ENCODE data around the gene ZNF664. TPM values are rescaled to one million over a fixed set of nuclear protein-coding genes. Genes with fewer than 3 reads are reported as not detected.

Gene ZNF664
- total and polyA plus RNA-seq, 9 donors = 28.3 to 58.9 (median 42.8) TPM

- Histone ChIP-seq H3K27ac (ENCODE audit: low read length) (no peak overlapping the region), H3K4me3 (ENCODE audit: low read length) (no peak overlapping the region), H3K36me3 (ENCODE audit: control insufficient read depth, insufficient read depth, low read length) (peaks cover 36% of the 10 kb centered on the region), H3K9me3 (replicated peaks; ENCODE audit: control insufficient read depth, low read depth, low read length) (no peaks in the 10 kb centered on the region), H3K4me1 (ENCODE audit: control insufficient read depth, insufficient read depth, low read length) (peaks cover 11% of the 10 kb centered on the region), H3K27me3 (ENCODE audit: control insufficient read depth, insufficient read depth, low read length) (no peaks in the 10 kb centered on the region)
- DNase-seq = no peak
- 73% methylated on average over 11 of the region's 11 CpGs for WGBS (ENCODE audit: insufficient coverage)
Observed at GRCh38 chr12:123934016-123934620, 38.9 kb upstream of the ZNF664 start.

- no peak overlapping the region for H3K4me3 ChIP-seq (ENCODE audit: low read length)
- no peak for DNase-seq
- peaks cover 39% of the 10 kb centered on the region for H3K36me3 ChIP-seq (ENCODE audit: control insufficient read depth, insufficient read depth, low read length)
- WGBS (ENCODE audit: insufficient coverage) = 68% methylated on average over 5 of the region's 9 CpGs
- H3K4me1 ChIP-seq (ENCODE audit: control insufficient read depth, insufficient read depth, low read length) = peaks cover 4% of the 10 kb centered on the region
- H3K9me3 ChIP-seq (replicated peaks; ENCODE audit: control insufficient read depth, low read depth, low read length) = no peaks in the 10 kb centered on the region
- H3K27me3 ChIP-seq (ENCODE audit: control insufficient read depth, insufficient read depth, low read length) = no peaks in the 10 kb centered on the region
- no peak overlapping the region for H3K27ac ChIP-seq (ENCODE audit: low read length)
Observed at GRCh38 chr12:123934829-123935228, 38.2 kb upstream of the ZNF664 start.

GRCh38 chr12:123935956-123936355 lies 37.1 kb upstream of the ZNF664 start:
- 79% methylated on average over 2 of the region's 7 CpGs for WGBS (ENCODE audit: insufficient coverage)
- Histone ChIP-seq H3K27me3 (ENCODE audit: control insufficient read depth, insufficient read depth, low read length) (no peaks in the 10 kb centered on the region), H3K27ac (ENCODE audit: low read length) (no peak overlapping the region), H3K4me1 (ENCODE audit: control insufficient read depth, insufficient read depth, low read length) (no peaks in the 10 kb centered on the region), H3K36me3 (ENCODE audit: control insufficient read depth, insufficient read depth, low read length) (peaks cover 48% of the 10 kb centered on the region), H3K4me3 (ENCODE audit: low read length) (no peak overlapping the region), H3K9me3 (replicated peaks; ENCODE audit: control insufficient read depth, low read depth, low read length) (no peaks in the 10 kb centered on the region)
- no peak for DNase-seq

GRCh38 chr12:123936471-123936870 lies 36.5 kb upstream of the ZNF664 start:
- Histone ChIP-seq H3K9me3 (replicated peaks; ENCODE audit: control insufficient read depth, low read depth, low read length) (no peaks in the 10 kb centered on the region), H3K27me3 (ENCODE audit: control insufficient read depth, insufficient read depth, low read length) (no peaks in the 10 kb centered on the region), H3K36me3 (ENCODE audit: control insufficient read depth, insufficient read depth, low read length) (peaks cover 48% of the 10 kb centered on the region), H3K4me3 (ENCODE audit: low read length) (no peak overlapping the region), H3K4me1 (ENCODE audit: control insufficient read depth, insufficient read depth, low read length) (no peaks in the 10 kb centered on the region), H3K27ac (ENCODE audit: low read length) (no peak overlapping the region)
- WGBS (ENCODE audit: insufficient coverage) = 92% methylated on average over 17 of the region's 18 CpGs
- DNase-seq = no peak

- Histone ChIP-seq H3K27ac (ENCODE audit: low read length) (no peak overlapping the region), H3K36me3 (ENCODE audit: control insufficient read depth, insufficient read depth, low read length) (peaks cover 55% of the 10 kb centered on the region), H3K9me3 (replicated peaks; ENCODE audit: control insufficient read depth, low read depth, low read length) (no peaks in the 10 kb centered on the region), H3K27me3 (ENCODE audit: control insufficient read depth, insufficient read depth, low read length) (no peaks in the 10 kb centered on the region), H3K4me1 (ENCODE audit: control insufficient read depth, insufficient read depth, low read length) (no peaks in the 10 kb centered on the region), H3K4me3 (ENCODE audit: low read length) (no peak overlapping the region)
- WGBS (ENCODE audit: insufficient coverage) = 93% methylated on average over 38 of the region's 46 CpGs
- no peak for DNase-seq
Observed at GRCh38 chr12:123936956-123937706, 35.9 kb upstream of the ZNF664 start.

GRCh38 chr12:123937707-123938591 lies 35.1 kb upstream of the ZNF664 start:
- 68% methylated on average over 9 of the region's 16 CpGs for WGBS (ENCODE audit: insufficient coverage)

GRCh38 chr12:123938679-123939480 lies 34.1 kb upstream of the ZNF664 start:
- WGBS (ENCODE audit: insufficient coverage) = 72% methylated on average over 16 of the region's 16 CpGs
- H3K36me3 ChIP-seq (ENCODE audit: control insufficient read depth, insufficient read depth, low read length) = peaks cover 72% of the 10 kb centered on the region
- no peak for DNase-seq
- H3K4me1 ChIP-seq (ENCODE audit: control insufficient read depth, insufficient read depth, low read length) = no peaks in the 10 kb centered on the region
- H3K27me3 ChIP-seq (ENCODE audit: control insufficient read depth, insufficient read depth, low read length) = no peaks in the 10 kb centered on the region
- H3K9me3 ChIP-seq (replicated peaks; ENCODE audit: control insufficient read depth, low read depth, low read length) = no peaks in the 10 kb centered on the region
- no peak overlapping the region for H3K4me3 ChIP-seq (ENCODE audit: low read length)
- H3K27ac ChIP-seq (ENCODE audit: low read length) = no peak overlapping the region

More at GRCh38 chr12:123937707-123938591, 35.1 kb upstream of the ZNF664 start:
- H3K9me3 ChIP-seq (replicated peaks; ENCODE audit: control insufficient read depth, low read depth, low read length) = no peaks in the 10 kb centered on the region
- no peak overlapping the region for H3K4me3 ChIP-seq (ENCODE audit: low read length)
- no peak for DNase-seq
- no peak overlapping the region for H3K27ac ChIP-seq (ENCODE audit: low read length)
- H3K27me3 ChIP-seq (ENCODE audit: control insufficient read depth, insufficient read depth, low read length) = no peaks in the 10 kb centered on the region
- H3K4me1 ChIP-seq (ENCODE audit: control insufficient read depth, insufficient read depth, low read length) = no peaks in the 10 kb centered on the region
- H3K36me3 ChIP-seq (ENCODE audit: control insufficient read depth, insufficient read depth, low read length) = peaks cover 63% of the 10 kb centered on the region

GRCh38 chr12:123939716-123940626 lies 33.0 kb upstream of the ZNF664 start:
- Histone ChIP-seq H3K27ac (ENCODE audit: low read length) (no peak overlapping the region), H3K9me3 (replicated peaks; ENCODE audit: control insufficient read depth, low read depth, low read length) (no peaks in the 10 kb centered on the region), H3K4me1 (ENCODE audit: control insufficient read depth, insufficient read depth, low read length) (no peaks in the 10 kb centered on the region), H3K36me3 (ENCODE audit: control insufficient read depth, insufficient read depth, low read length) (peaks cover 68% of the 10 kb centered on the region), H3K27me3 (ENCODE audit: control insufficient read depth, insufficient read depth, low read length) (no peaks in the 10 kb centered on the region), H3K4me3 (ENCODE audit: low read length) (no peak overlapping the region)
- DNase-seq = no peak
- WGBS (ENCODE audit: insufficient coverage) = 85% methylated on average over 15 of the region's 16 CpGs

- H3K9me3 ChIP-seq (replicated peaks; ENCODE audit: control insufficient read depth, low read depth, low read length) = no peaks in the 10 kb centered on the region
- 95% methylated on average over 7 of the region's 9 CpGs for WGBS (ENCODE audit: insufficient coverage)
- H3K4me3 ChIP-seq (ENCODE audit: low read length) = no peak overlapping the region
- no peak overlapping the region for H3K27ac ChIP-seq (ENCODE audit: low read length)
- no peak for DNase-seq
- H3K36me3 ChIP-seq (ENCODE audit: control insufficient read depth, insufficient read depth, low read length) = peaks cover 67% of the 10 kb centered on the region
- H3K4me1 ChIP-seq (ENCODE audit: control insufficient read depth, insufficient read depth, low read length) = no peaks in the 10 kb centered on the region
- no peaks in the 10 kb centered on the region for H3K27me3 ChIP-seq (ENCODE audit: control insufficient read depth, insufficient read depth, low read length)
Observed at GRCh38 chr12:123940627-123940966, 32.4 kb upstream of the ZNF664 start.
